ENCODE data around the gene AKAP13.

AKAP13 gene

DNA sequence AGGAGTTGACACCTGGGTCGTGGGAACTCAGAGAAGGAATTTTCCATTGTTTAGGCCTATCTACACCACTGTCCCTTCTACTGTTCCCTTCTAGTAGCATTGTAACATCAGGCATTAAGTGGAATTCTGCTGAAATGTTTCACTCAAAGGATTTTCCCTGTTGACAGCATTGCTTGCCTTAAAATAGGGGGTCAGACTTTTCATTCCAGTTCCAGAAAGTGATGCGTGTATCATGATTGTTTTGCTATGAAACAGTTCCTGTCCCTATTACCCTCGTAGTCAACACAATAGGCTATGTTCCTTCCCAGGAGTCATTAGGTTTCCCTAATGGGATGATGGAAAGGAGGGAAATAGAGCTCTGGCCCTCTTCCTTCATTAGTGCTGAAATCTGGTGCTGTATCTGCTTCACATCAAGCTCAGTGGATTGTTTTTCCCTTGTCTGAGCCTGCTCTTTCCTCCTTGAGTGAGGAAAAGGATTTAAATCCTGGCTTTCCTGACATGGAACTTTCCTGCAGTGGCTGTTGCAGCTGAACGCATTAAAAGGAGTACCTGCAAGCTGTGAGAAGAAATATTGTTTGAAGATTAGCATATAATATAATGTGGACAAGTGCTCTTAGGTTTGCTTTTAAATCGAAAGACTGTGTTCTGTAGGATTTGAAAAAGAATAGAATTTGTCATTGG is 218.5 kb downstream of the AKAP13 start:
- no peak for DNase-seq (ENCODE audit: low read depth)

DNA sequence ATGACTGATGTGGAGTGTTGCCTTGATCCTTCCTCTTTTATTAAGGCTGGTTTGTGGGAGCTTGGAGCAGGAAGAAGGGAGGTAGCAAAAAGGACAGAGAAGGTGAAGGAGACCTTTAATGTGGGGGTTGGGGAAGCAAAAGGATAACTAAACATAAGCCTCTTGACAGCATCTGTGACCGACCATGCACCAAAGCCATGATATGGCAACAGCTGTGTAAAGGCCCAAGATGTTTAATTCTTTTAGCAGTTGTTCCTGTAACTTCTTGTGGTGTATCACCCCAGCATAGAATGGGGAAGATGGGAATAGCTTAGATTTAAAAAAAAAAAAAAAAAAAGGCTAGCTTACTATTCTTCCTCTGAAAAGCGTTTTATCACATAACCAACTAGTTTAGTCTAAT is 219.6 kb downstream of the AKAP13 start:
- no peak for DNase-seq (ENCODE audit: low read depth)

DNA sequence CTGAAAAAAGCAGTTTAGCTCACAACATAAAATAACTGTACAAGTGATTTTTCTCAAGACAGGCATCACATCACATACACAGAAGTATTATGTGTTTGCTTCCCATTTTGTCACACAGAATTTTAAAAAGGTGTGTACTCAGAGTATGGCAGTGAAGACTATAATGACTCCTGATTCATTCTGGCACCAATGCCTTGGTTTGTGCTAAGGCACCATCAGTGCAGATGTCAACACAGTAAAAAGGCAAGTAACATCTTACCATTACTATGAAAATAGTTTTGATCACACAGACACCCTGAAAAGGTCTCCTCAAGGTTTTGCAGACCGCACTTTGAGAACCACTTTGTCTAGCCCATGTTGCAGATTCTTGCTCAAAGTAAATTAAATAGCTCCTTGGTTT is 222.8 kb downstream of the AKAP13 start:
- no peak for DNase-seq (ENCODE audit: low read depth)

DNA sequence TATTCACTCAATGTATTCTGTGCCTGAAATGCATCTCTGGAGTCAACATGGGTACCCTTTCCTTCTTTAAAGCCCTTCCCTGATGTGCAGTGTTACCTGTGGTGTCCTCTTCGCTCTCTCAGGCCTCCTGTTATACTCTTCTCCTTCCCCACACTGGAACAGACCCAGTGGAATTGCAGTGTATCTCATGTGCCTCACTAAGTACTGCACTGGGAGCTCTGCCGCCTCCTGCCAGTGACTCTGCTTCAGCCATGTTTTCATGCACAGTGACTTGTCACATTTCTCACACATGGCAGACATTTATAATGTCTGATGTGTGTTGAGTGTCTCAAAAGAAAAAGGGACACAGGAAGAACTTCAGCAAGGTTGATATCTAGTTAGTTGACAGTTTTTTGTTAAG is 223.3 kb downstream of the AKAP13 start:
- DNase-seq (ENCODE audit: low read depth) = no peak

DNA sequence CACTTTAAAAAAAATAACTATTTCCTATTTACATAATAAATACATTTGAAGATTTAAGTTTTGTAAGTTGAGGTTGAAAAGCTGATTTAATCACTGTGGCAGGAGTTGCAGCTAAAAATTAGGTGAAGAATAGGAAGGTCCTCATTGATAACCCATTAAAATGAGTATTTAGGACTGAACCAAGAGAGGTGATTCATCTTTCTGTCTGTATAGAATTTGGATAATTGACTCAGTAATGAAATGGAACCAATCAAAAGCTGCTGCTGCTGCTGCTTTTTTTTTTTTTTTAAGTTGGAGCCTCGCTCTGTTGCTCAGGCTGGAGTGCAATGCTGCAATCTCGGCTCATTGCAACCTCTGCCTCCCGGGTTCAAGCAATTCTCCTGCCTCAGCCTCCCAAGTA is 223.8 kb downstream of the AKAP13 start:
- no peak for DNase-seq (ENCODE audit: low read depth)

DNA sequence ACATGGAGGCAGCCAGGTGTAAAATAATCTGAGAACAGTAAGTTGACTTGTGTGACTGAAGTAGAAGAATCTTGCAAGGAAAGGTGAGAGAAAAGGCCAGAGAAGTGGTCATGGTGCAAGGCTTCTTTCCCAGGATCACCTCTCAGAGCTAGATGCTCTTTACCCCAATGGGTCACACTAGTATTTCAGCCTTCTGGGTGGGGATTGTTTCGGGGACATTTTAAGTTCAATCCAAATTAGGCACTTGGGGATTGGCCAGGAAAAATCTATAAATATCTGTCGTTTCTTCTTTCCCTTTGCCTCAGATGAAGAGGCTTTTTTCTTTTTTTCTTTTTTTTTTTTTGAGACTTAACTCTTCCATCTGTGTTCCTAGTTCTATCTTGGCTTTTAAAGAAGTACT is 226.3 kb downstream of the AKAP13 start:
- no peak for DNase-seq (ENCODE audit: low read depth)

DNA sequence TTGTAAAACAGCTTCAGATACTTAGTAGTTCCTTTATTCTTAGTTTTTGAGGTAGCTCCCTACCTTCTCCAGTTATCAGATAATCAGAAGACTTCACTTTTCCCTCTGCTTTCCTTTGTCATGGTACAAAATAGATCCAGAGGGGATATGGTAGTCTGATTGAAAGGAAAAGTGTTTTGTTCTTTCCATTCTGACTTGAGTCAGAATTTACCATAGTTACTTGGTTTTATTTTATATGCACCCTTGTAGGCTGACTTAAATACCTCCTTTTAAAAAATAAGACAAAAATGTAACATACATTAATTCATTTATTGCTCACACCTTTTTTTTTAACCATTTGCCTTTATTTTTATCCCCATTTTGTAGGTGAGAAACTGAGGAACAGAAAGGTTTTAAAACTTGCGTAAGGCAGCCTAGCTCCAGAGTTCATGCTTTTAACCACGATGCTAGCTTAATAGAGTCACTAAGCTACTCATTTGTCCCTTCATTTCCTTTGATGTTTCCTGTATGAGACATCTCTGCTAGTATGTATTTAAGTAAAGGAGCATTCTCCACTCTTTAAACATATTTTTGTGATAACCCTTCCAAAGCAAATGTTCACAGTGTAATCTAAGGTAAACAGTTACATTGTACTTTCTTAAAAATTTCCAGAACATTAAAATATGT is 226.9 kb downstream of the AKAP13 start:
- DNase-seq (ENCODE audit: low read depth) = no peak

DNA sequence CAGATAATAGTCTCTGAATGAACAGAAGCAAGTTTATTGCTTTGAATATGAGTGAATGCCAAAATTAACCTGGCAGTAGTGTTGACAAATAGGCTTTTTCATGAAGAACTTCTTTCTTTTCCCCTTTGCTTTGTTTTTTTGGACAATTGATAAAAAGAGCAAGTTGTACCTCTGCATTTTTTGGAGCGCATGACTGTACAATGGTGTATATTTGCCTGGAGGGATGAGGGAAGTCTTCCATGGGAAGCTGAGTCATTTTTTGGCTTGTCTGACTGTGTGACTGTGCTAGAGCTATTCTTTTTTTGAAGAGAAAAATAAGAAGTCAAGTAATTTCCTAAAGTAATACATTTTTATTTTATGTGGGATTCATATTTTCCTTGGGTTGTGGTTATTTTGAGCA is 227.4 kb downstream of the AKAP13 start:
- DNase-seq (ENCODE audit: low read depth) = no peak

DNA sequence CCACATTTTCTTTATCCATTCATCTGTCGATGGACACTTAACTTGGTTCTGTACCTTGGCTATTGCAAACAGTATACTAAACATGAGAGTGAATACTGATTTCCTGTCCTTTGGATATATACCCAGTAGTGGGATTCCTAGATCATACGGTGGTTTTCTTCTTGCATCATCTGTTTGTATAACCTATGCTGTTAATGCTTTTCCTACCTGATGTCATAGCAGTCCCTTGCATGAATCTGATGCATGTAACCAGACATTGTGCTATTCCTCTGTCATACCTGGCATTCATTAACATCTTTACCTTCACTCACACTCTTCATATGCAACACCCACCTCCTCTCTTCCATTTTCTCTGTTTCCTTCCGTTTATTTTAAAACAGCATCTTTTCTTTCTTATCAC is 229.1 kb downstream of the AKAP13 start:
- no peak for DNase-seq (ENCODE audit: low read depth)

DNA sequence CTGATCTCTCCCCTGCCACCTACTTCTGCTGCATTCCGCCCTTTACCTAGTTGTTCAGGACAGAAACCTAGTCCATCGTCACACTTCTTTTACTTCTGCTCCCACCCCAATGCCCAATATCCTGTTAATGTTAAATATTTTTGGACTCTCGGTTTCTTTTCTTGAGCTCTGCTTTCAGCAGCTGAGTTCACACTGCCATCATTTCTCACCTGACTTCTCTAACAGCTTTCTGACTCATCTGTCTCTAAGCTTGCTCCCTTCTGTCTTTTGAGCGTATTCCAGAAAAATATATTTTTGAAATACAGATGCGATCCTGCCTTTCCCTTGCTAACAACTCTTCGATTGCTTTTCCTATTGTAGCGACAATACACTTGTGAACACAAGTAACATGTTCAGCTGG is 231.0 kb downstream of the AKAP13 start:
- DNase-seq (ENCODE audit: low read depth) = no peak

DNA sequence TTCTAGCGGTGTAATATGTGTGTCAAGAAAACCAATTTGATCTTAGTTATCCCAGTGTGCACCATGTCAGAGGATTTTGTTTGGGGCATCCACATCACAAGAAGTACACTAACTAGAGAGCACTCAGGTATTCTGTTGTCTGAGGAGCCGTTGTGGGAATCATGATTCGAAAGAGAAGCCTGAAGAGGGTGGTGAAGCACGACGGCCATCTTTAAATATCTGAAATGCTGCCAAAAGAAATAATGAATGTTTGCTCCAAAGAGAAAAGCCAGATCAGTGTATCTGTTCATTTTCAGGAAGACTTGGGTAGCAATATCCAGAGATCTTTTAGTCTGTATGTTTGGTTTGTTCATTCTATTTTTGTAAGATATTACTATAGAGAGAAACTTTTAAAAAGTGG is 233.7 kb downstream of the AKAP13 start:
- no peak for DNase-seq (ENCODE audit: low read depth)

DNA sequence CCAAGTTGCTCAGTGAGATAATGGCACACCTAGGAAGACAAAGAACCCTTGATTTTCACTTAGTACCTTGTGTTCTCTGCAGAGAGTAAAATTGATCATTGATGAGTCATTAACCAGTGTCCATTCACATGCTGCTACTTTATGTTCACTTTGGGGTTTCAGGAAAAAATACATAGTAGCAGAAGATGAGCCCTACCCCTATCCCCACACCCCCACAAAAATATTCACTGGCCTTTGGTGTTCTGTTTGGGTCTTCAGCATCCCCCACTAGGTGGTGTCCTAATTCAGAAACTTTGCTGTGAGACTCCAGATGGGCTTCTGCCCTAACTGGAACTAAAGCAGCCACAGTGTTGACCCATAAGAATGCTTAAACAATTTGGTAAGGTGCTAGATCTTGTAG is 235.5 kb downstream of the AKAP13 start:
- no peak for DNase-seq (ENCODE audit: low read depth)

DNA sequence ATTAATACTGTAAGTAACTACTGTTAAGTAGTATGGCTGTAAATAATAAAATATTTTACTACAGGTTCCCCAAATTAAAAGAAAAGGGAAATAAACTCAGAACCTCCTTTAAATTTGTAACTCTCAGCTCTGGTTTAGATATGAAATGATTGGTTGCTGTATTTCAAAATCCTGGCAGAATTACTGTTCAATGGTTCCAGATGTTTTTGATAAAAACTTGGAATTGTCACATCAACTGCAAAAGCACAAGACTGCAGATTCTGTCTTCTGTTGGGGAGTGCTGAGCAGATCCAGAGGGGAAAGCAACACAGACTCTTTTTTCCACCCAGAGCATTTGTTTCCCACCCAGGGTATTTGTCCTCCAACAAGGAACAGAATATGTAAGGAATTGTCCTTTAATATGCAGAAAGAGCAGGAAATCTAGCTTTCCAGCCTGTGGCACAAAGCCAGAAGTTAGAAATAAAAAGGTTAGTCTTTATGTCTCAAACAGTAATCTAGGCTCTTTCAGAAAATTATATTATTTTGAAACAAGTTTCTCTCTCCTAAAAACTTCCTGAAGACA is 236.2 kb downstream of the AKAP13 start:
- no peak for DNase-seq (ENCODE audit: low read depth)

DNA sequence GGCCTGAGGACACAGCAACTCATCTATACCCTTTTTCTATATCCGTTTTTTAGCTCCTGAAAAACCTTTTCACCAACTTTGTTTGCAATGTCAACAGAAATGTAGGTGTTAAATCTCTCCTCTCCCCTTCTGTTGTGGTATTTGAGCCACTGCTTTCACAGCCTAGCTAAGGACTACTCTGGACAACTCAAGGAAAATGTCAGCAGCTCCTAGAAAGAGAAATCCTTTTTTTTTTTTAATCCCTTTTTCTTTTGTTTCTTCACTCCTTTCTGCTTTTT is 237.8 kb downstream of the AKAP13 start:
- no peak for DNase-seq (ENCODE audit: low read depth)

DNA sequence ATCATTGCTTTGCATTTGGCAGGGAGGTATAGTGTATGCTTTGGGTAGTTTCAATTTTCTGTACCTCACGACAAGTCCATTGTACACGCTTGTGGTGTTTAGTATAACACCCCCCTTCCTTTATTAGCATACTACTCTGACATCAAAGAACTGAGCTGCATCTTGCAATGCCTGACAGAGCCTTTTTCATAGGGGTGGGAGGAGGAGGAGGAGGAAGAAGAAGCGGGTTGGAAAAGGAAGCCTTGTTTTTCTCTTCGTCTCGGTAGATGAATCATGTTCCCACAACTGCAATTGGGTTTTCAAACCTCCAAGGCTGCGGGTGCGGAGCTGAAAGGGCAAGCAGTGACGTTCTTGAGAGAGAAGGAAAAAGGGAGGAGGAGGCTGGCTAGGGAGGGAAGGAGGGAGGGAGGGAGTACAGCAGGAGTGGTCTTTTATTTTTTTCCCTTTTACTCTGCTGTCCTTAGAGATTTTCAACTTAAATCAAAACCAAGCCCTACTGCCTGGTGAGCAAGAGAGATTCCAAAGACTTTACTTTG is 238.6 kb downstream of the AKAP13 start:
- DNase-seq (ENCODE audit: low read depth) = peak; percentile 42

DNA sequence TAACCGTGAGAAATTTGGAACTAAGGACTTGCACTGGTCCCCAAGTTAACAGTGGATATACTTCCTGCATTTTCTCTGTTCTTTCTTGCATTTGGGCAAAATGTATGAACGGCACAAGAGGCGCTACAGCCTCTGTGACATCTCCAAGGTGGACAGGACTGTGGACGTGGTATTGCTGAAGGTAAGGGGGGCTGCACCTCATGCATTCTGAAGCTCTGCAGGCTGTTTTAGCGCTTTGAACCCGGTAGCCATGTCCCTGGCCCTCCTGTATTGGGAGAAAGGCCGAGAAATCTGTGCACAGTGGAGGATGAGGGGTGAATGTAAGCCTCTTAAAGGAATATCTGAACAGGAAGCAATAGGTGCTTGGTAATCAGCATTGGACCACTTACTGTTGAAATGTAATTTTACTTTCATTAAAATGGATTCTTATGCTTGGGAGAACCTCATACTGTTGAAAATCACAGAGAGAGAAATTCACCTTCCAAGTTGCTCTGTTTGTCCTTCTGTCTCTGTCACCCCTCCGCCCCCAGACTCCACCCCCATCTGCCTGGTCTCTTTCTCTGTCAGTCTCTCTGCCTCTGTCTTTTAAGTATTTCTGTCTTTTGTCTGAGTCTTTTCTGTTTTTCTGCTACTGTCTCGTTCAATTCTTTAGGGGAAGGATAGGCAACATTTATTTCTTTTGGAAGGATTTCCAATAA is 239.7 kb downstream of the AKAP13 start:
- peak; percentile 28 for DNase-seq (ENCODE audit: low read depth)

DNA sequence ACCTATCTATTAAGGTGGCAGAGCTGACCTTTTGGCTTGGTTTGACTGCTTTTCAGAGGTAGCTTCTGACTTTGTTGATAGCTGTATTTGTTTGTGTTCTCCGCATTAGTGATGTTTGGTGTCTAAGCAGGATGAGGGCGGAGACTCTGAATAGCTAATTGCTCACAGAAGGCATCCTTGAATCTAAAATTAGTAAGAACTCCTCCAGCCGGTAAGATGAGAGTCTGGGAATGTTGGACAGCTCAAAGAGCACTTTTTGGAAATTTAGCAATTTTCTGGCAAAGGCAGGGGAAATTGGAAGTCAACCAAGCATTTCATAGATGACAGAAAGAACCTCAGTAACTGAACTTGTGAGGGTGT is 240.3 kb downstream of the AKAP13 start:
- DNase-seq (ENCODE audit: low read depth) = no peak

DNA sequence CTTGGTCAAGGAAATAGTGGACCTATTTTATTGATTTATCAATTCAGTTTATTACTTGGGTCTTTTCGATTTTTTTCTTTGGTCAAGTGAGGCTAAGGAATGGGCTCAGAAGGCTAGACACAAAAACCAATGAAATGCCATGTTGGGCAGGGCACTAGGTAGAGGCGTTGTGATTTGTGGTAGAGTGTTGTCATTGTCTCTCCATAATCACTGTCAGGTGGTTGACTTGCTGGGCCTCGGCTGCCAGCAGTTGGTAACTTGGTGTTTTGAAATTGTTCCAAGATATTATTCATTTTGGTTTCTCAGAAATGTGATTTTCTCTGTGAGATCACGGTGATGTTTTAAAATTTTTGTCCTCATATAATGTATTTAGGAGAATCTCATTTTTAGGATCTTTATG is 240.7 kb downstream of the AKAP13 start:
- DNase-seq (ENCODE audit: low read depth) = no peak

DNA sequence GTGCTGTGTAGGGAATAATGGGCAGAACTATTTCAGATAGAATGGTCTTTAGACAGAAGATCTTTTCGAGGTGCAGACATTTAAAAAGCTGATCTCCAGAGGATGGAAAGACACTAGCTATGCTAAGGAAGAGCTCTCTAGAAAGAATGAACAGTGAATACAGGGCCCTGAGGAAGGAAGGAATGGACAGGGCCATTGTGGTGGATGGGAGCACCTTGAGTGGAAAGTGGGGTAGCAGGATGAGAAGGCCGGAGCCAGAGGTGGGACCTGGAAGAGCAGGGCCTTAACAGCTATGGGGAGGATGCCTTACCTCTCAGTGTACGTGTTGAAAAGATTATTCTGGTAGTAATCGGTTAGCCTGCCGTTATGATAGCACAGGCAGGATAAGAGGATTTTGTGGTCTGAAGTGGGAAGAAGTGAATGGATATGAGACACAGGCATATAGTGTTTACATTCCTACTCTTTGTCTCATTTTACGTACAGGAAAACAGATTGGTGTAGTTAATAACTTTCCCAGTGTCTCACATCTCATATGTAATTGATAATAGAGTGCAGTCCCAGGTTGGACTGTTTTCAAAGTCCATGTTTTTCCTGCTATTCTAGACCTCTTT is 241.9 kb downstream of the AKAP13 start:
- DNase-seq (ENCODE audit: low read depth) = no peak

DNA sequence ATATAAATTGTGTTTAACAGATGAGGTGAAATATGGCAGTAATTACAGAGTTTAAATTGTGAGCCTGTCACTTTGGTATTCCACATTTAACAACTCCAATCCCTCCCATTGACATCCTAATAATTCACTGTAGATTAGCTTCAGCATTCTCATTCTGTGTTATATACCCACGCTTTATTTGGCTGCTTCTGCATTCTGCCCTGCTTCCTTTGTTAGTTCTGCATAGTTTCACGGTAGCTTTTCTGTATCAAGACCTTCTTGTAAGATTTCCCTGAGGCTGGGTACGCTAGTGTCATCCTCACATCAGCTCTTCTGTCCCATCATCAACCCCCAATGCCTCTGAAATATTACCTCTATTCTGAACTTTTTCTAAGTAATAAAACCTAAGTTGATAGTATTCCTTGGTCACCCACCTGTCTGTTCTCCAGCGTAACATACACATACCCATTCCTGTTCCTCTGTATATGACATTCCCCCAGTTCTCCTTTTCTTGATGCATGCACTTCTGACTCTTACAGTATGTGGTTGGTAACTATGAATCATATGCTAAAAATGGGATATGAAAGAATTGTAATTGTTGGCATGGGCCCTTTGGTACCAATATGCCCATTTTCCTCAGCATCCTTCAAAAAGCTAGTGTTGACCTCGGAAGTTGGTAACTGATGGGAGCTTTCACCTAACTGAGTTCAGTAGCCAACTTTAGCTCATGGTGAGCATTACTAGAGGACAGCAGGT is 243.1 kb downstream of the AKAP13 start:
- no peak for DNase-seq (ENCODE audit: low read depth)

DNA sequence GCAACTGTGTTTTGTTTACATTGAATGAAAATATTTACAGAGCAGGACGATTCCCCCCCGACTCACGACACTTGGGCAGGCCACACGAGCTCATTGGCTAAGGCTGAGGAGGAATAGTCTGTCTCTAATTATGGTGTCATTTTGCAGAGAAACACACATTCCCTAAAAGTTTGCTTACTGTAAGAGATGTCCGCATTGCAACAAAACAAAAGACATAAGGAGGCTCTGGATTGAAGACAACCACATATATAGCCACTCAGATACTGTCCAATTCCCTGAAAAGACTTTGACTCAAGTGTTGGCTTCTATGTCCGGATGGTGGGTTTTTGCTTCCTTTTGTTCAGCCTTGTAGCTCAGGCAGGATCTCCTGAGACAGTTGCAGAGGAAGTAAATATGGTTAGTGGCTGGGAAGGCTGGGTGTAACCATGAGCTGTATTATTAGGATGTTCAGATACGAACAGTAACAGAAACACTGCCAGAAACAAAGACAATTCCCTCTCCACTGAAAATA is 243.9 kb downstream of the AKAP13 start:
- no peak for DNase-seq (ENCODE audit: low read depth)
